Articular chondrocyte of knee joint (primary cell): ENCODE measurements around the gene SNRPA. TPM values are rescaled to one million over a fixed set of nuclear protein-coding genes. Genes with fewer than 3 reads are reported as not detected.

ENCODE experiments used
- small RNA-seq: library from RNA; depleted of rRNA; stranded (forward); fragments of <200 nt; gene quantifications from one replicate; pipeline ENCODE3, GENCODE V24; 2012
- total RNA-seq: library from RNA; depleted of rRNA; stranded (reverse); fragments of >200 nt; gene quantifications from 2 replicates; pipeline ENCODE4 v1.2.3, GENCODE V29; 2012

SNRPA gene
- total RNA-seq = 21.1 and 30.8 TPM in 2 replicates

DNA sequence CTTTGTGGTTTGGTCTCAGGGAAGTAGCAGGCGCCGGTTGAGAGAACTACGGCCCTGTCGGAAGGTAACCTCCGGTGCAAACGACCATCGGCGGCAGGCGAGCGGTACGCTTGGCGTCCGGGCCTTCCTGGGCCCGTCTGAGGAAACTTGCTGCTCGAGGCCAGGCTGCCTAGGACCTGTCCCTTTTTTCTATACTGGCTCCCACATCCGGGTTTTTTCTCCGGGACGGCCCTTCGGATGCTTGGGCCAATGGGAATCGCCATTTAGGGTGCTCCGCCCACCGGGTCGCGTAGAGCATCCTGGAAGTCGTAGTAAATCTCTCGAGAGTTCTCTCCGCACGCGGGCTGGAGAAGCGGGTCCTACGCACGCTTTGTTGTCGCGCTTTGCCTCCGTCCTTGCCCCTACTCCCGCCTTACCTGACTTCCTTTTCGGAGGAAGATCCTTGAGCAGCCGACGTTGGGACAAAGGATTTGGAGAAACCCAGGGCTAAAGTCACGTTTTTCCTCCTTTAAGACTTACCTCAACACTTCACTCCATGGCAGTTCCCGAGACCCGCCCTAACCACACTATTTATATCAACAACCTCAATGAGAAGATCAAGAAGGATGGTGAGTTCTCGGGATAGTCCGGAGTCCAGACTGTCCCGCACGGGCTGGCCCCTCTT lies at the start of gene SNRPA:
SNRPA (plus strand) TSS at position 330 of the 664 bp plus-strand sequence; CDS start at position 536, 206 bp downstream.

DNA sequence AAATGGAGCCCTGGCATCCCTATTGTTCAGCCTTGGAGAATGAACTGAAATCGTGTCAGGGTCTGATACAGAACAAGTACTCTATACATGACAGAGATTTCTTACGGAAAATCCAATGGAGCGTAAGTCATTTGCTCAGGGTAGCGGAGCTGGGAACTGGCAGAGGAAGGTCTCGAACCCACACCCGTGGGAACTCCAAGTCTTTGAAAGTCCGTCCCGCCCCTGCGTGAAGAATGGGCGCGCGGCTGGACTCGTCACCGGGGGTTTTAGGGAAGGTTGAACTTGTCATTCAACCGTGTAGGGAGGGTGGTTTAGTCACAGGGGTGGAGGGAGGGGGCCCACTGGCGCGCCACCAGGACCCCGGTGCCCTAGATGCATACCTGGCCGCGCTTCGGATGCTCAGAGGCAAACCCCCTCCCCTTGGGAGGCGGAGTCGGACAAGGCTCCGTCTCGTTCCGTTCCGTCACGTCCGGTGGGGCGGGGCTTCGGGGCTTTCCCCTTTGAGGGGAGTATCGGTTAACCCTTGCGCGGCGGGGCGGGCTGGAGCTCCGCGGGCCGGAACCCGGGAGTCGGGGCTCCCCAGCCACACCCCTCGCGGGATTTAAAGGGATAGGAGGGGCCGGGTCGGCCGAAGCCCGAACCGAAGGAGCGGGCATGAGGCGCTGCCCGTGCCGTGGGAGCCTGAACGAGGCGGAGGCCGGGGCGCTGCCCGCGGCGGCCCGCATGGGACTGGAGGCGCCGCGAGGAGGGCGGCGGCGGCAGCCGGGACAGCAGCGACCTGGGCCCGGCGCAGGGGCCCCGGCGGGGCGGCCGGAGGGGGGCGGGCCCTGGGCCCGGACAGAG lies 34.3 kb upstream of the SNRPA start, which contains the start of the genes COQ8B and ITPKC:
COQ8B (minus strand) TSS at position 405 of the 843 bp plus-strand sequence. CDS start 2,254 bp downstream, outside the sequence.
ITPKC (plus strand) TSS at position 631 of the 843 bp plus-strand sequence; CDS start at position 655, 24 bp downstream.

DNA sequence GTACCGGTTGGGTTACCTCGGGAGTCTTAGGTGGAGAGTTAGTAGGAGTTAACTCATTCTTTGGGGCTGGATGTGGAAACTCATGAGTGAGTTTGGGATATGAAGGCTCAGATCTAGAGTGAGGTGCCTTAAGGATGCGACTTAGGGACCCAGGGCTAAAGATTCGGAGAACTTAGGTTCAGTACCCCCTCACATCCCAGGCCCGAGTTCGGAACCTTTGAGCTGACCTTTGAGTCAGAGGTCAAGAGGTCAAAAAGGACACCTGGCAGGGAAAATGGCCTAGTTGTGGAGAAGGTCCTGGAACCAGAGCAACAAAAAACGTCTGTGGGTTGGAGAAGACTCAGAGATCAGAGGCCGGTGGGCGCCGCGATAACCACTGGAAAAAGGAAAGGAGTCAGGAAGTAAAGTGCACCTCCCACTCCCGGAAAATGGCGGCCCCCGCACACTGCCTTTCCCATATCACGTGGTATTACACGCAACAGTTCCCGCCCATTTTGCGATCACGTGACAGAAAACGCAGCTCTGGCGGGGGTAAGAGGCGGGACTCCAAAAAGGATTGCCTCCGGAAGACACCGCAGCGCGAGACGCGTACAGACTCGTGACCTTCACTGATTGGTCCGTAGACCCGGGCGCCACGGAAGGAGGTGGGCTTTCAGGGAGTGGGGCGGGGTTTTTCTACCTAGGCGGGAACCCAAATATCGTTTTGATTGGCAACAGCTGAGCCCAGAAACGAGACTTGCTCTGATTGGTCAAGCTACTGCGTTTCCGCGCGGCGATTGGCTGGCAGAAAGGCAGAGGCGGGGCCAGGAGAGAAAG lies 737 bp upstream of the SNRPA start, which contains the start of gene ACTMAP:
ACTMAP (minus strand) TSS at position 420 of the 816 bp plus-strand sequence. CDS start 674 bp downstream, outside the sequence.

GRCh38 chr19:40774916-40775631 lies 24.1 kb downstream of the SNRPA start, which contains the start of gene MIA:
MIA (plus strand) TSS chr19:40775521; CDS start chr19:40775543, 22 bp downstream.

GRCh38 chr19:40777937-40778705 lies 27.1 kb downstream of the SNRPA start, which contains the start of gene RAB4B:
RAB4B (plus strand) TSS chr19:40778247; CDS start chr19:40778376, 129 bp downstream.

DNA sequence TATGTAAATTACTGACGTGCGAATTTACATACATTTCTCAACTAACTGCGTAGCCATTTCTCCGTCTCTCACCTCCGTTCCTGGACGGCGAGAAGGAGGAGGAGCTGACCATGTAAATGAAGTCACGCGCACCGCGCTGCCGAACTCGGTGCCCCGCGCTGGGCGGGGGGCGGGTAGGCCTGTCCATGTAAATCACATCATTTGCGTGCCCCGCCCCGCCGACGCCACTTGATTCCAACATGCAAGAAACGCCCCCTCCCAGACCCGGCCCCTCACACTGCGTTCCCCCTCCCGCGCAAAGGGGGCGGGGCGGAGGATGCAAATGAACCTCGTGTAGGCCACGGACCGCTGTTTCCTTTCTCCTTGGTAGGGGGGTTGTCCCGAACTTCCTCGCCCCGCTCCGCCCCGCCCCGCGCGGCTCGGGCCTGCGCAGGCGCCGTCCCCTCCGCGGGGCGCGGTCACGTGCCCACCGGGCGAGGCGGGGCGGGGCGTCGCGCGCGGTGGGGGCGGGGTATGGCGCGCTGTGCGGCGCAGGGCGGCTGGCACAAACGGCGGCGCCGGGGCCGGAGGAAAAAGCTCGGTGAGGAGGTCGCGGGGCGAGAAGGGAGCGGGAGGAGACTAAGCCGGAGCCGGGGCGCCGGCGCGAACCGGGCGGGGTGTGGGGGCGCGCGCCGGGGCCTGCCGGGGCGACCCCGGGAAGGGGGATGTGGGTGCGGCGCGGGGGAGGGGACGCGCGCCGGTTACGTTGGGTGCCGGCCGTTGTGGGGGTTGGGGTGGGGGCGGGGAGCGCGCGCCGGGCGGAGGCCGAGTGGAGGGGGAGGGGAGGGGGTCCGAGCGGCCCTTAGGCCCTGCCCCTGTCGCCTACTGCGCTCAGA lies 47.9 kb downstream of the SNRPA start, which contains the start of gene EGLN2:
EGLN2 (plus strand) TSS at position 509 of the 875 bp plus-strand sequence. CDS start 1,382 bp downstream, outside the sequence.

Small RNA genes within 50 kb of the gene (small RNA-seq; reads per million reads assigned to genes)
- not detected for gene RNU6-195P

Other genes with a start within 250 kb of the SNRPA start
- 23.4 and 24.2 TPM in 2 replicates for gene SHKBP1, start 174.3 kb upstream of the SNRPA start, total RNA-seq
- 29.7 and 36.8 TPM in 2 replicates for gene LTBP4, start 149.8 kb upstream of the SNRPA start, total RNA-seq
- gene NUMBL, start 60.6 kb upstream of the SNRPA start, total RNA-seq = 29.7 and 33.2 TPM in 2 replicates
- 27.3 and 31.9 TPM in 2 replicates for gene COQ8B, start 34.3 kb upstream of the SNRPA start, total RNA-seq
- 10.8 and 14.9 TPM in 2 replicates for gene ITPKC, start 34.1 kb upstream of the SNRPA start, total RNA-seq
- gene ACTMAP, start 726 bp upstream of the SNRPA start, total RNA-seq = 1.0 and 1.5 TPM in 2 replicates
- 1.4 and 4.6 TPM in 2 replicates for gene MIA, start 24.3 kb downstream of the SNRPA start, total RNA-seq
- gene RAB4B, start 27.0 kb downstream of the SNRPA start, total RNA-seq = 7.4 and 7.7 TPM in 2 replicates
- 51.5 and 52.9 TPM in 2 replicates for gene EGLN2, start 48.0 kb downstream of the SNRPA start, total RNA-seq
- gene CYP2A6, start 99.2 kb downstream of the SNRPA start, total RNA-seq = 0.22 TPM in 1 of 2 replicates, not detected in the other
- not detected in 2 replicates for gene CYP2A7, start 131.0 kb downstream of the SNRPA start, total RNA-seq
- gene CYP2B6, start 240.1 kb downstream of the SNRPA start, total RNA-seq = not detected in 2 replicates